BLaER1 (cell line): ENCODE measurements around the gene GRIA4.
"Not testable (repeated sequence)": the region's sequence is repeated elsewhere in the genome, so short reads cannot be mapped to it uniquely, and the experiment has no call there.

Experiments used
- H3K27ac ChIP-seq: shearing (Covaris generic); formaldehyde crosslinking; 2 replicates; pipeline ENCODE4 v1.8.1; 2022
- H3K27me3 ChIP-seq: shearing (Covaris generic); formaldehyde crosslinking; 2 replicates; pipeline ENCODE4 v1.8.1; 2022
- H3K36me3 ChIP-seq: shearing (Covaris generic); formaldehyde crosslinking; 2 replicates; pipeline ENCODE4 v1.8.1; 2022
- H3K4me1 ChIP-seq: shearing (Covaris generic); formaldehyde crosslinking; 2 replicates; pipeline ENCODE4 v1.8.1; 2022
- H3K4me2 ChIP-seq: shearing (Covaris generic); formaldehyde crosslinking; 2 replicates; pipeline ENCODE4 v1.8.1; 2022
- H3K4me3 ChIP-seq: shearing (Covaris generic); formaldehyde crosslinking; 2 replicates; pipeline ENCODE4 v1.8.1; 2022
- H3K9ac ChIP-seq: shearing (Covaris generic); formaldehyde crosslinking; 2 replicates; pipeline ENCODE4 v1.8.1; 2022
- H3K9me3 ChIP-seq: shearing (Covaris generic); formaldehyde crosslinking; 2 replicates; pipeline ENCODE4 v1.8.1; 2022
- H4K20me1 ChIP-seq: shearing (Covaris generic); formaldehyde crosslinking; 2 replicates; pipeline ENCODE4 v1.8.1; 2022
- Cebpa-rat ChIP-seq: shearing (Covaris generic); IDR thresholded peaks from 2 replicates; pipeline ENCODE4 v1.8.1; 2022

Gene GRIA4

DNA sequence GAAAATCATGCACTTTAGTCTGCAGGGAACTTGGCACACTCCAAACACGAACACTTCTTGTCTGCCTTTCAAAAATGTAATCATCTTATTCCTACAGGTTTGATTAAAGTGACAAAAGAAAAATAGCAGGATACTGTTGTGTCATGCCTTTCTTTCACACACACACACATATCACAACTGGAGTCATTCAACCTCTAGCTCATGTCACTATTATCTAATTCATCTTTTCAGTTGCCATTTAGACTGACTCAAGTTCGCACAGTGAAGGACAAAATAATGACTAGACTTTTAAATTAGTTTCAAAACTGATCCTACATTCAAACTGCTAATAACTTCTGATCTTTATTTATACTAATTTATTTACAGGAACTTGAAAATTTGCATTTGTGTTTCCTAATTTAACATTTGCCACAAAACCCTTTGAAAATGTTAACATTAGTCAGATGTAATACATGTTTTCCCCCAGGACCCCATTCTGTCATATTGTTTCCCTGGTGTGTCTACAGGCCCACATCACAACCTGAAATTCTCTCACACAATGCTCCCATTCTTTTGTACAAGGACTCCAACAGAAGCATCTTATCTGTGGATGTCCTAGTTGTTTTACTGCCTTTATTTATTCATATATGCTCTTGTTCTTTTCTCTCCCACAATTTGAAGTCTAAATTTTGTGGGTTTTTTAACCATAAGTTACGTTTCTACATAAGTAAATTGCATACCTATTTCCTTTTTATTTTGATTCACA lies 171.1 kb downstream of the GRIA4 start:
- Histone ChIP-seq H4K20me1 (no peaks in the 10 kb centered on the region), H3K9ac (no peak overlapping the region), H3K27ac (no peak overlapping the region), H3K4me2 (no peak overlapping the region), H3K4me1 (no peaks in the 10 kb centered on the region), H3K4me3 (no peak overlapping the region), H3K9me3 (no peaks in the 10 kb centered on the region), H3K27me3 (no peaks in the 10 kb centered on the region), H3K36me3 (no peaks in the 10 kb centered on the region)
- no peak for TF ChIP-seq Cebpa-rat

DNA sequence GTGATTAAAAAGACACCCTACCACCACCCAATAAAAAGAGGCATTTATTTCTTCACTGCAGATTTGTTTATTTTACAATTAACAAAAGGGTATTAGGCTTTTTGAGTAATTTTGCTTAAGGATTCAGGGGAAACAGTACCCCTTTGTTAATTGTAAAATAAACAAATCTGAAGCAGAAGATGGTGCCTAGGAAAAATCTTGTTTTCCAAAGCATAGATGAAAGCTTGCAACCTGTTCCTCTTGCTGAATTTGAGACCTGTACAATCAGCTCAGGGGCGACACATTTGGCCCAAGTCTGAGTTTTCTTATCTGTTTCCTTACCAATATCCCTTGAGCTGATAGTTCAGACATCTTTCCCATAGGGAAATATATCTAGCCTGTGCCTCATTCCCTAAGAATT lies 171.9 kb downstream of the GRIA4 start:
- no peak for TF ChIP-seq Cebpa-rat

DNA sequence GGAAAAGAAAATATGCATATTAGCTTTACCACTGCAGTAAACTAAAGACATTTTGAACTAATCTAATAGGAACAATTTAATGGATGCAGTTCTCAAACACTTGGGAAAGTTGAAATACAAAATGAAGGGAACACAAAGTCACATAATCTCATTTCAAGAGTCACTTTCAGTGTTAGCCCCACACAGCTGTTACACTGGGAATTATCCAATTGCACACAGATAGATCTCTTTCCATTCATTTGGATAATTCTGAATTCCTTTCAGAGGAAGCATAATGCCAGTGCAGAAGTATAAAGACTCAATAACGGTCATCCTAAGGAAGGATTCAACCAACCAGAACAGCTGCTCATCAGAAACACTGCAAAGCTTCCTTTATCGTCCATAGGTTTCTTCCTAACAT lies 173.3 kb downstream of the GRIA4 start:
- H3K27ac ChIP-seq, result no peak overlapping the region
- no peaks in the 10 kb centered on the region for H3K9me3 ChIP-seq
- no peaks in the 10 kb centered on the region for H3K36me3 ChIP-seq
- no peaks in the 10 kb centered on the region for H3K4me1 ChIP-seq
- no peak overlapping the region for H3K9ac ChIP-seq
- H3K4me3 ChIP-seq, result no peak overlapping the region
- H4K20me1 ChIP-seq, result no peaks in the 10 kb centered on the region
- TF ChIP-seq Cebpa-rat, result no peak
- H3K27me3 ChIP-seq, result no peaks in the 10 kb centered on the region
- H3K4me2 ChIP-seq, result no peak overlapping the region

More for the DNA sequence above, 171.9 kb downstream of the GRIA4 start:
- no peaks in the 10 kb centered on the region for H4K20me1 ChIP-seq
- H3K9me3 ChIP-seq, result no peaks in the 10 kb centered on the region
- H3K9ac ChIP-seq, result no peak overlapping the region
- no peak overlapping the region for H3K4me2 ChIP-seq
- H3K36me3 ChIP-seq, result no peaks in the 10 kb centered on the region
- no peak overlapping the region for H3K4me3 ChIP-seq
- H3K27me3 ChIP-seq, result no peaks in the 10 kb centered on the region
- no peaks in the 10 kb centered on the region for H3K4me1 ChIP-seq
- H3K27ac ChIP-seq, result no peak overlapping the region

DNA sequence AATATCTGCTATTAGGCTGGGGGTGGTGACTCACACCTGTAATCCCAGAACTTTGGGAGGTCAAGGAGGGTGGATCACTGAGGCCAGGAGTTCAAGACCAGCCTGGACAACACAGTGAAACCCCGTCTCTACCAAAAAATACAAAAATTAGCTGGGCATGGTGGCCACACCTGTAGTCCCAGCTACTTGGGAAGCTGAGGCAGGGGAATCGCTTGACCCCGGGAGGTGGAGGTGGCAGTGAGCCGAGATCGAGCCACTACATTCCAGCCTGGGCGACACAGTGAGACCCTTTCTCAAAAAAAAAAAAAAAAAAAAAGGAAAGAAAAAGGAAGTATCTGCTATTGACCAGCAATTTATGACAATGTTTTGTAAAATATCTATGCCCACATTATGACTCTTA lies 176.0 kb downstream of the GRIA4 start:
- H3K27me3 ChIP-seq, result not testable (repeated sequence)

DNA sequence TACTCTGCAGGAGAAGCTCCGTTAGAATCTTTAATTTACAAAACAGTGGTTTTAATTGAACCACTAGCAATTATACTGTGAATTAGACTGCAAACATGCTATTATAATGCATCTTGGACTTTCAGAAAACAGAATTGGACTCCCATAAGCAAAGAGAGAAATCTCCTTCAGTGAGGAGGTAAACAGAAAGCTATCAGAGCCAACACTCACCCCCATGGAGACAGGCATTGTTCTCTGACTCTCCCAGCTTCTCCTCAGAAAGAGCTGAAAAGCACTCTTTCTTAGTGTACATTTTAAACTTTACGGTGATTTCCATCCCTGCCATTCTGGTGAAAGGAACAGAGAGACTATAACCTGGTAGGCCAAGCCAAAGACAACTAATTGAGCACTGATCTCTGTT lies 176.9 kb downstream of the GRIA4 start:
- no peak overlapping the region for H3K4me2 ChIP-seq
- no peaks in the 10 kb centered on the region for H3K36me3 ChIP-seq
- no peak for TF ChIP-seq Cebpa-rat
- H3K4me1 ChIP-seq, result no peaks in the 10 kb centered on the region
- H3K9me3 ChIP-seq, result no peaks in the 10 kb centered on the region
- no peaks in the 10 kb centered on the region for H3K27me3 ChIP-seq
- H3K27ac ChIP-seq, result no peak overlapping the region
- H3K9ac ChIP-seq, result no peak overlapping the region
- H3K4me3 ChIP-seq, result no peak overlapping the region
- H4K20me1 ChIP-seq, result no peaks in the 10 kb centered on the region

More for the DNA sequence above, 176.0 kb downstream of the GRIA4 start:
- not testable (repeated sequence) for H3K4me3 ChIP-seq, H3K4me1 ChIP-seq, H4K20me1 ChIP-seq, H3K9me3 ChIP-seq, H3K27ac ChIP-seq, H3K9ac ChIP-seq, H3K36me3 ChIP-seq, H3K4me2 ChIP-seq

DNA sequence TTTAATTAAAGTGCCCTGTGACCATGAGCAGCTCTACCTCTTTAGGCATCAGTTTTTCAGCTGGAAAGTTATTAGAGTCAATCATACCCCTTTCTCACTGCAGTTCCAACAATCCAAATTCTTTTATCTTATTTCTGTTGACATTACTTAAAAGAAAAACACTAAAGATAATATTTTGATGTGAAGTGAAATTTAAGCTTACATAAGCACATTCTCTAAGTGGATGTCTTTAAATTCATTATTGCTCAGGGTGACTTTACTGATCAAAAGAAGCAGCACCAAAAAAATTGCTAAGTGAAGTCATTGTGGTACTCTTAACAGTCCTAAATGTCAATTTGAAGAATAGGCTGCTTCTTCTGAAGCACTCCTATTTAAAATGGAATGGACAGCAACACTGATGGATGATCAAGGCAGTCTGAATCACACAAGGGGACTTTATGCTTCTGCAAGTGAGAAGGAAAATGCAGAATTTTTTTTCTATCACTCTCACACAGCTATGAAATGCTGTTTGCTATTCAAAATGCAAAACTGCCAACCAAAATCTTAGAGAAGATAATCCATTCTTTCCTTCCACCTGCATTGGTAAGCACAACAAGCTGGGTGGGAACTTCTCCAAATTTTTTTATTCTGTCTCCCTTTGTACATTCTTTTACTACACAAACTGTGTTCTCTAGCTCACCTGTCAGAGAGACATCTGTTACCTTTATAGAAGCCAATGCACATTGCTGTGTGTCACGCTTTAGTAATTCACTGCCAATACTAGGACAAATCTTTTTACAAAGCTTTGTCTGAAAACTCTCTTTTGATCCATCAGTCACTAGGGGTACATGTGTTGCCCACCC lies 179.9 kb downstream of the GRIA4 start:
- no peaks in the 10 kb centered on the region for H3K4me1 ChIP-seq
- no peak overlapping the region for H3K4me3 ChIP-seq
- H3K27ac ChIP-seq, result no peak overlapping the region
- no peaks in the 10 kb centered on the region for H3K27me3 ChIP-seq
- H3K9ac ChIP-seq, result no peak overlapping the region
- H3K36me3 ChIP-seq, result no peaks in the 10 kb centered on the region
- no peak overlapping the region for H3K4me2 ChIP-seq
- H3K9me3 ChIP-seq, result no peaks in the 10 kb centered on the region
- TF ChIP-seq Cebpa-rat, result no peak
- no peaks in the 10 kb centered on the region for H4K20me1 ChIP-seq

DNA sequence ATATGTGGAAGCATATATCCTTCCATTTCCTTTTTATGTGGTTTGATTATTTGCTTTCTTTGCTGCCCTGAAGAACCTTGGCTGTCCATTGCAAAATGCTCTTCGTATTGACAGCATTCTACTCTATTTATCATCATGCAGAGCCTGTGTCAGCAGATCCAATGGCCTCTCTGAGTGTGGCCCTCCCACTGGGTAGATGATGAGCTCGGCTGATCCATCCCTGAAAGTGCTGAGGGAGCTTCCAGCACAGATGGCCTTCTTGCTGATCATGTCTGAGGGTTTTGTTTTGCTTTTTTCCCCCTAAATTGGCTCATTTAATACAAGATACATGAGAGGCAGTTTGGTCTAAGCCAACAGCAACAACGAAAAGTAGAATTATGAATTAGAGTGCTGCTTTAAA lies 181.0 kb downstream of the GRIA4 start:
- Histone ChIP-seq H3K27ac (no peak overlapping the region), H3K4me2 (no peak overlapping the region), H3K4me1 (no peaks in the 10 kb centered on the region), H3K9me3 (no peaks in the 10 kb centered on the region), H3K4me3 (no peak overlapping the region), H3K9ac (no peak overlapping the region), H4K20me1 (no peaks in the 10 kb centered on the region), H3K27me3 (no peaks in the 10 kb centered on the region), H3K36me3 (no peaks in the 10 kb centered on the region)
- no peak for TF ChIP-seq Cebpa-rat

DNA sequence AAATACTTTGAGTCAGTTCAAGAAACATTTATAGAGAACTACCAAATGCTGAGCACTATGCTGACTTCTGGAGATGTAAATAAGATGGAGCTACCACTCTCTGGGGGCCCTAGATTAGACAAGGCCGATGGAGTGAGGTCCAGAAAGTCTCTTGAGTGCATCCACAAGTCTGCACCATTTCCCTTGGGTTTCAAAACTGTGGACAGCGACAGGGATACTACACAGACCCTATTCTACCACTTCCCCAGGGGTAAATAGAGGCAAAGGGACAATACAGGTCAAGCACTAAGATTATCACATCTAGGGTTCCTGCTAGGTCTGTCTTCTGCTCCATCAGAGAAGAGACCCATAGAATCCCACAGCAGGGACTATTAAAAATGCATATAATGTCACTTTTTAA lies 183.2 kb downstream of the GRIA4 start:
- H3K9ac ChIP-seq, result no peak overlapping the region
- H3K27ac ChIP-seq, result no peak overlapping the region
- H3K9me3 ChIP-seq, result no peaks in the 10 kb centered on the region
- H3K27me3 ChIP-seq, result no peaks in the 10 kb centered on the region
- no peak overlapping the region for H3K4me3 ChIP-seq
- no peaks in the 10 kb centered on the region for H4K20me1 ChIP-seq
- no peaks in the 10 kb centered on the region for H3K4me1 ChIP-seq
- no peaks in the 10 kb centered on the region for H3K36me3 ChIP-seq
- no peak overlapping the region for H3K4me2 ChIP-seq
- no peak for TF ChIP-seq Cebpa-rat

DNA sequence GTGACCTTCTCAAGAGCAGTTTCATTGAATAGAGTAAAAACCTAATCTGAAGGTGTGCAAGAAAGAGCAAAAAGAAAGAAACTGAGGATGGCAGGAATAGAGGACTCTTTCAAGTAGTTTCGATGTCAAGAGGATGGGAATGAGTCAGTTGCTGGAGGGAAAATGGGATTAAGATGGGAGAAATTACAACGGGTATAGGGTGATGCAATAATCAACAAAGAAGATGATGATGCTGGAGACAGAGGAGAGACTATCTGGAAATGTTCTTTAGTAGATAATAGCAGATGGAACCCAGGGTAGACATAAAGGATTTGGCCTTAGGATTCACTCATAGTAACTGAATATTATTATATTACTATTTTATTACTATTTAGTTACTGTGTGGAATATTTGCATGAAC lies 189.4 kb downstream of the GRIA4 start:
- no peaks in the 10 kb centered on the region for H3K36me3 ChIP-seq
- no peaks in the 10 kb centered on the region for H3K9me3 ChIP-seq
- no peak overlapping the region for H3K4me2 ChIP-seq
- H3K27ac ChIP-seq, result no peak overlapping the region
- H3K4me1 ChIP-seq, result no peaks in the 10 kb centered on the region
- TF ChIP-seq Cebpa-rat, result no peak
- H3K9ac ChIP-seq, result no peak overlapping the region
- no peaks in the 10 kb centered on the region for H3K27me3 ChIP-seq
- H4K20me1 ChIP-seq, result no peaks in the 10 kb centered on the region
- H3K4me3 ChIP-seq, result no peak overlapping the region

DNA sequence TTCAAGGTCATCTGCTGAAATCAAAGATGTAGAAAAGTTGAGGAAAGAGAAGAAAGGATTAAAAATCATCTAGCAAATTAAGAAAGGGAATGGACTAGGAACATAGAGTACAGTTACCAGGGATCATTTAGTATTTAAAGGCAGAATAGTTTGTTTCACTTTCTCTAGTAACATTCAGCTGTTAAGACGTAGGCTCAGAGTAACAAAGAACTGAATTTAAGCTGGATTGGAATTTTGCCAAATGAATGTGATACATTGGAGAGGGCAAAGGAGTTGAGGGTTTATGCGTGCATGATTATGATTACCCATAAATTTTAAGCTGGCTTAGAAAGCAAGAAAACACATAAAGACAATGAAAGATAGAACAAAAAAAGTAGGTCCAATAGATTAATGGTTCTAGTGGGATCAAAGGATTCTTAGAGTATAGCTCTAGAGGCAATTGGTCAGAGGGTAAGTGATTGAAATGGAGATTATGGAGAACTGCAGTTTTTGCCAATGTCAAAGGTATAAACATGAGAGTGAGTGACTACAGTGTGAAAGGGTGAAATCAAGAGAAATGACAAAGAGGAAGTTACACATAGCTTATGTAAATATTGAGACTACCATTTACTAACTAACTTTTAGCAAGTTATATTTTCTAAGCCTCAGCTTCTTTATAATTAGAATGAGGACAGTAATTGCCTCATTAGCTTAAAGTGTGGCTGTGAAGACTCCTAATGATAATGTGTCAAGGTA lies 190.0 kb downstream of the GRIA4 start:
- no peak overlapping the region for H3K27ac ChIP-seq
- no peaks in the 10 kb centered on the region for H3K4me1 ChIP-seq
- no peaks in the 10 kb centered on the region for H3K36me3 ChIP-seq
- TF ChIP-seq Cebpa-rat, result no peak
- no peaks in the 10 kb centered on the region for H4K20me1 ChIP-seq
- H3K9ac ChIP-seq, result no peak overlapping the region
- no peak overlapping the region for H3K4me3 ChIP-seq
- no peaks in the 10 kb centered on the region for H3K9me3 ChIP-seq
- no peak overlapping the region for H3K4me2 ChIP-seq
- no peaks in the 10 kb centered on the region for H3K27me3 ChIP-seq
